Endothelial cell of umbilical vein (primary cell): ENCODE measurements around the gene FER.

Experiments used
- CTCF ChIP-seq, 2 donors: IDR thresholded peaks; 1 replicate in 1 of 2; 2 replicates in 1 of 2; pipeline ENCODE4 v1.5.1; 2011; ENCODE audit warnings: low read length in 2 of 2, mild to moderate bottlenecking in 2 of 2, moderate library complexity in 2 of 2, control low read depth in 1 of 2, inconsistent platforms in 1 of 2, low read depth in 1 of 2; ENCODE audit not compliant: insufficient read depth in 1 of 2; ENCODE audit errors: extremely low read depth in 1 of 2
- EZH2 ChIP-seq: IDR thresholded peaks from 2 replicates; pipeline ENCODE4 v1.6.1; 2012; ENCODE audit warnings: borderline replicate concordance, low read depth, mild to moderate bottlenecking, moderate library complexity, low read length, inconsistent platforms; ENCODE audit not compliant: severe bottlenecking
- FOS ChIP-seq: IDR thresholded peaks from 2 replicates; pipeline ENCODE4 v1.6.1; 2011; ENCODE audit warnings: mild to moderate bottlenecking, low read length, moderate library complexity, borderline replicate concordance; ENCODE audit not compliant: insufficient read depth
- POLR2A ChIP-seq: IDR thresholded peaks from 2 replicates; pipeline ENCODE4 v1.6.1; 2012; ENCODE audit warnings: low read depth, mild to moderate bottlenecking, control low read depth, low read length
- POLR2AphosphoS5 ChIP-seq: IDR thresholded peaks from 2 replicates; pipeline ENCODE4 v1.6.1; 2012; ENCODE audit warnings: low read depth, mild to moderate bottlenecking, control low read depth, low read length, moderate library complexity; ENCODE audit not compliant: insufficient read depth
- TF ChIP-seq, protein P1 (sequence below): IDR thresholded peaks from 2 replicates; pipeline ENCODE4 v1.6.1; 2011; ENCODE audit not compliant: insufficient read depth, insufficient read length

GRCh38 chr5:108974594-108974993 is 226.9 kb downstream of the FER start:
- TF ChIP-seq CTCF (IDR thresholded peaks at IDR 0.05; ENCODE audit: extremely low read depth in 1 of 2, insufficient read depth in 1 of 2, low read depth in 1 of 2, low read length in 2 of 2) = no peak
- no peak for TF ChIP-seq POLR2AphosphoS5
- no peak for TF ChIP-seq EZH2
- TF ChIP-seq, protein P1, sequence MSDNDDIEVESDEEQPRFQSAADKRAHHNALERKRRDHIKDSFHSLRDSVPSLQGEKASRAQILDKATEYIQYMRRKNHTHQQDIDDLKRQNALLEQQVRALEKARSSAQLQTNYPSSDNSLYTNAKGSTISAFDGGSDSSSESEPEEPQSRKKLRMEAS = no peak
- no peak for TF ChIP-seq POLR2A
- no peak for TF ChIP-seq FOS
